AG09319 (cell line): Measurements from ENCODE around the gene CACNG7.

Experiments used
- DNase-seq: peaks from one replicate; pipeline ENCODE4 v3.0.0-alpha.2; 2010; ENCODE audit warnings: low read depth; ENCODE audit errors: extremely low read depth
- CTCF ChIP-seq: IDR thresholded peaks from 2 replicates; pipeline ENCODE4 v1.5.1; 2011; ENCODE audit warnings: low read depth, mild to moderate bottlenecking, inconsistent platforms, low read length, moderate library complexity

Gene CACNG7

DNA sequence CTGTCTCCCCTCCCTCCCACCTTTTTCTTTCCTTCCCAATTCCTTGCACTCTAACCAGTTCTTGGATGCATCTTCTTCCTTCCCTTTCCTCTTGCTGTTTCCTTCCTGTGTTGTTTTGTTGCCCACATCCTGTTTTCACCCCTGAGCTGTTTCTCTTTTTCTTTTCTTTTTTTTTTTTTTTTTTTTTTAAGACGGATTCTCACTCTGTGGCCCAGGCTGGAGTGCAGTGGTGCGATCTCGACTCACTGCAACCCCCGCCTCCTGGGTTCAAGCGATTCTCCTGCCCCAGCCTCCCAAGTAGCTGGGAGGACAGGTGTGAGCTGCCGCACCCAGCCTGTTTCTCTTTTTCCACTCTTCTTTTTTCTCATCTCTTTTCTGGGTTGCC lies 34.5 kb upstream of the CACNG7 start:
- no peak for DNase-seq
- no peak for TF ChIP-seq CTCF

DNA sequence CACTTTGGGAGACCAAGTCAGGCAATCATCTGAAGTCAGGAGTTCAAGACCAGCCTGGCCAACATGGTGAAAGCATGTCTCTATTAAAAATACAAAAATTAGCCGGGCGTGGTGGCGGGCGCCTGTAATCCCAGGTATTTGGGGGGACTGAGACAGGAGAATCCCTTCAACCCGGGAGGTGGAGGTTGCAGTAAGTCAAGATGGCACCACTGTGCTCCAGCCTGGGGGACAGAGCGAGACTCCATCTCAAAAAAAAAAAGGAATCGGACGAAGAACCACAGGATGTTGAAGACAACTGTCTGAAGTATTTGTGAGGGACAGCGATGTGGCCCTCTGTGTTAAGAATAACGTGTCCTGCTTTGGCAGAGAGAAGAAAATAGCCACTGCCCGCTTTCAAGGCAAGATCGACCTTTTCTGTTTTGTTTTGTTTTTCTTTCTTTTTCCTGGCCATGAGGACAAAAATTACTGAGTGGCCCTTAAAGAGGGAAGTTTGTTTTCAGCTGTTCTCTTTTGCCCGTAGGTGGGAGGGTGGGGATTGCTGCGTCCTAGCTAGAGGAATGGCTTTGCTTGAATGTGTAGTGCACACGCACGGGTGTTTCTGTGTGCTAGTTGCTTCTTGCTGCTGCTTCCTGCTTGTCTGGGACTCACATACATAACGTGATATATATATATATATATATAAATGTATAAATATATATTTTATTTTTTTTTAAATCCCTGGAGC lies 33.3 kb upstream of the CACNG7 start:
- no peak for DNase-seq
- TF ChIP-seq CTCF, result no peak

DNA sequence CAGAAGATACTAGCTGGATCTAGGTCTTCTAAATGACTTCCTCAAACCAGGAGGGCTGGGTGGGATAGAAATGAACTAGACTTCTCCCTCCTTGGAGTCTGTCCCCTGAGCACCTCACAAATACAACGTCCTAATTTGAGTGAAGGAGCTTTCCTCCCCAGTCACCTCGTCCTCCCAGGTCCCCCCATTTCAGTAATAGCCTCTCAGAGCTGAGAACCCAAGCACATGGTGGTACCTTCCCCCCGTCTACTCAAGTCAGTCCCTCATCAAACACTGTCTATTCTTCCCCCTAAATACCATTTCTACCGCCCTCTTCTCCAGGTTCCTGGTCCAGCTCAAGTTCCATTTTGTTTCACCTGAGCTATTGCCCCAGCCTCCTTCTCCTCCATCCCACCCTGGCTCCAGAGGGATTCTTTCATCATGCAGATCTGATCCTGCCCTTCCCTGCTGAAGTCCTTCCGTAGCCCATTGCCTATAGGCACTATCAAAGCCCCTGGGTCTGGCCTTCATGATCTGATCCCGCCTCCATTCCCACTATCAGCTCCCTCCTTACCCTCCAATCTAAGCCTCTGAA lies 32.3 kb upstream of the CACNG7 start:
- TF ChIP-seq CTCF, result no peak
- DNase-seq, result no peak

DNA sequence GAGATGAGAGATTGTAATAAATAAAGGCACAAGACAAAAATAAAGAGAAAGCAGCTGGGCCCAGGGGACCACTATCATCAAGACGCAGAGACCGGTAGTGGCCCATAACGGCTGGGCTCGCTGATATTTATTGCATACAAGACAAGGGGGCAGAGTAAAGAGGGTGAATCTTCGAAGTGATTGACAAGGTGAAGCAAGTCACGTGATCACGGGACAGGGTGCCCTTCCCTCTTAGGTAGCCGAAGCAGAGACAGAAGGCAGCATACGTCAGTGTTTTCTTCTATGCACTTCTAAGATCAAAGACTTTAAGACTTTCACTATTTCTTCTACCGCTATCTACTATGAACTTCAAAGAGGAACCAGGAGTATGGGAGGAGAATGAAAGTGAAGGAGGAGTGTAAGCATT lies 31.7 kb upstream of the CACNG7 start:
- no peak for TF ChIP-seq CTCF
- no peak for DNase-seq

DNA sequence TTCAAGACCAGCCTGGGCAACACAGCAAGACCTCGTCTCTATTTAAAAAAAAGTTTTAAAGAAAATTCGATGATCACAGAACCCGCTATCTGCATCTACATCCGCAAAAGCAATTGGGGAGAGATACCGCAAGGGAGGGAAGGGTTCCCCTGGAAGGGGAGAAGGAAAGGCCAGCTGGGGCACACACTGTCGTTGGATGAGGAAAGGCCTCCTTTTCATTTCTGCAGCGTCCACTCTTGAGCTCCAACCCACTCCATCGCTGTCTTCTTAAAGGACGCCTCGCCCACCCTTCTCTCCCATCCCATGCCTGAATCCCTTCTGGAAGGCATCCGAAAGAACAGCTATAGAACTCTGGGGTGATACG lies 30.3 kb upstream of the CACNG7 start:
- DNase-seq, result no peak
- TF ChIP-seq CTCF, result no peak

- peak; percentile 67 for DNase-seq
- no peak for TF ChIP-seq CTCF
These were observed 29.7 kb upstream of the CACNG7 start for GRCh38 chr19:53879140-53880081.
